GM18520 (cell line): Measurements from ENCODE around the gene UMPS.

ENCODE experiments used
- ATAC-seq: cut with Tn5 transposase; IDR thresholded peaks from one replicate; pipeline ENCODE4 v1.9.1; 2021; ENCODE audit not compliant: unreplicated experiment

Gene UMPS

GRCh38 chr3:124762661-124763011 is 32.4 kb downstream of the UMPS start:
- ATAC-seq, result no peak

DNA sequence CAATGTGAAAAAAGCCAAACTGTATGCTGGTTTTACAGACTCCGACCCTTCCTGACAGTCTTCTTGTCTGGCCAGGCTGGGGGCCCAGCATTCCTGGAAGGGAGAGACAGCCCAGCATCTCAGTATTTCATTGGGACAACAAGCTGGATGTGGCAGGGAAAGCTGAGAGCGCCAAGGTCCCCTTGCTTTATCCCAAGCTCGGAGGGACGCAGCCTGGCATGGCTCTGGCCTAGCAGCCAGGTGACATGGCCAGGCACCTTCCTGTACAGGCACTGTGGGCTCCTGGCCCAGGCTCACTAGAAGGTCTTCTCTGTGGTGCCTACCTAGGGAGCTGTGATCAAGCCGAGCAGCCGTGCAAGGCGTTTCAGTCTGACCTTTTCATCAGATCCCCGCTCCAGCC is 33.0 kb downstream of the UMPS start:
- ATAC-seq, result no peak

- no peak for ATAC-seq
These were observed 33.5 kb downstream of the UMPS start for GRCh38 chr3:124763644-124764358.

DNA sequence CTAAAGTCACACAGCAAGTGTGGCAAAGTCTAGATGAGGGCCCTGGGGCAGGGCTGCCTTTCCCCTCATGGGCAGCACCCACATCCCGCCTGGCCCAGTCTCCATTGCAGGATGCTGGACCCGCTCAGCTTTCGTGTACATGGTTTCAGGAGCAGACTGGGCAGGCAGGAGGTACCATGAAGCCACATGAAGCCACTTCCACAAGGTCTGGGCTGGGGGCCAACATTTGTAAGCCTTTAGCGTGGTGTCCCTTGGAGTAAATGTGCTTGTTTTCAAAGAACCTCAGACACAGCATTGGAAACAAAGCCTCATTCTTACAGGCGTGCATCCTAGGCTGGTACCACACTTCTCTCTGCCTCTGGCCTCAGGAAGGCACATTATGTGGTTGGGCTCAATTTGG is 34.5 kb downstream of the UMPS start:
- ATAC-seq, result no peak

DNA sequence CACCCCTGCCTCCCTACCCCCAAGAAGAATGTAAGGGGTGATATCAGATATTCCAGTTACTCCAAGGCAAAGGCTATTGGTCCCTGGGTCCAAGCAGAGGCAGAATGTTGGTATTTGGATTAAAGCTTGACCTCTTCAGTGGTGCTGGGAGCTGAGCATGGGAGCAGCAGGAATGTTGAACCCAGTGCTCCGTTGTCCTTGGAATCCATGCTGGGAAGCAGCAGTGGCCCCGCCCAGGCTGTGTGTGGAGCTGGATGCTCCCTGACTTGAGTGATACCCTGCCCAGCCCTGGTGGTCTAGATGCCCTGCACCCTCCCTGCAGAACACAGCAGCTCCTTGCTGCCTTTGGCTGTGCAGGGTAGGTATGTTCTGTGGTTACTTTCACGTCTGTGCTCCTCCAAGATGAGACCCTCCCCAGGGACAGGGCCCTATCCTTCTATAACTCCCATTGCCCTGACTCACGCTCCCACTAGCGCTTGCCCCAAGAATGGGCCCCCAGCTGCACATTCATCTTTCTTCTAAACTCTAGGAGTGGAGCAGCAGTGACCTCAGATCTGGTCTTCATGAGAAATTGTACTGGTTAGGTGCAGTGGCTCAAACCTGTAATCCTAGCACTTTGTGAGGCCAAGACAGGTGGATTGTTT is 35.1 kb downstream of the UMPS start:
- ATAC-seq, result no peak

GRCh38 chr3:124766113-124767095 is 36.2 kb downstream of the UMPS start:
- ATAC-seq, result no peak

DNA sequence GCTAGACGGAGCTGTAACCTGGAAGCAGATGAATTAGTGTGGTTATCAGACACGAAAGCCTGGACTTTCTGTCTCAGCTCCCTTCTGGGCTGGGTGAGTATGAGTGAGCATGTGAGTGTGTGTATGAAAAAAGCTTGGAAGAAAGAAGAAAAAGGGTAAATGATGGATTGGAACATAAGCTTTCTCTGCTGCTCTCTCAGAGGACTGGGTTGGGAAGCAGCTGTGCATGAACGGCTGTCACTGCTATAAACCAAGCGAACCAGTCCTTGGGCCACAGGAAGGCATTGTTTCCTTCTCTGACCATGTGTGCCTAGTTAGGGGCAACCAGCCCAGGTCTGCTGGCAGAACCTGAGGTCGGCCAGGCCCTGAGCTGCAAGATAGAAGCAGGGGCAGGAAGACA is 37.0 kb downstream of the UMPS start:
- no peak for ATAC-seq

GRCh38 chr3:124767691-124768090 is 37.4 kb downstream of the UMPS start:
- no peak for ATAC-seq

GRCh38 chr3:124768812-124769211 is 38.6 kb downstream of the UMPS start:
- ATAC-seq, result no peak

DNA sequence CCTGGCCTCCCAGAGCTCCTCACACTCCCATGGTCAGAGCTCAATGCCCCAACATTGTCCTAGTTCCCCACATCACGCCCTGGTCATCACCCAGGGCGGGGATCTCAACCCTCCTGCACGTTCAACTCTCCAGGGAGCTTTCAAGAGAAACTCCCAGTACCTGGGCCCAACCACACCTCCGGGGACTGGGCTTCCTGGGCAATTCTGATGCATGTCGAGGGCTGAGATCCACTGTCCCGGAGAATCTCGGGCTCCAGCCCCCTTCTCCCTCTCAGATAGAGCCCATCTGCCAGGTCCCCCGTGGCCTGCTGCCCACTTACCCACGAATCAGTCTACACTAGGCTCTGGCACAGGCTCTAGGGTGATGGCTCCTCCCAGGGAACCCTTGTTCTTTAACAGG is 39.2 kb downstream of the UMPS start:
- ATAC-seq, result no peak

- ATAC-seq, result no peak
These were observed 40.3 kb downstream of the UMPS start for GRCh38 chr3:124770336-124771082.

DNA sequence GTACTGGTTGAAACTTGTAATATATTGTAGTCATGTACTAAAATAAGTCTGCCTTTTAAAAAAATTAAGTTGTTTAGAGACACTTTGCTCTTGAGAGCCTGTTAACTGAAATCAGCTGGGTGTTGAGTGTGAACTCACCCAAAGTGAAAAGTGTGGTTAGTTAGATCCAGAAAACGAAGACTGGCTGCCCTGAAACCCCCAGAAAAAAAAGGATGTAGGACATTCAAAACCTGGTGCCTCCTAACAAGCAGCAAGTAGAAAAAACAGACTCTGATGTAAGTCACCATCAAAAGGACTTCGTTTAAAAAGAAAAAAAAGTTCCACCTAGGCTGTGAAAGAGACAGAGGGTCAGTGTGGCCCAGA is 40.8 kb downstream of the UMPS start:
- ATAC-seq, result no peak

DNA sequence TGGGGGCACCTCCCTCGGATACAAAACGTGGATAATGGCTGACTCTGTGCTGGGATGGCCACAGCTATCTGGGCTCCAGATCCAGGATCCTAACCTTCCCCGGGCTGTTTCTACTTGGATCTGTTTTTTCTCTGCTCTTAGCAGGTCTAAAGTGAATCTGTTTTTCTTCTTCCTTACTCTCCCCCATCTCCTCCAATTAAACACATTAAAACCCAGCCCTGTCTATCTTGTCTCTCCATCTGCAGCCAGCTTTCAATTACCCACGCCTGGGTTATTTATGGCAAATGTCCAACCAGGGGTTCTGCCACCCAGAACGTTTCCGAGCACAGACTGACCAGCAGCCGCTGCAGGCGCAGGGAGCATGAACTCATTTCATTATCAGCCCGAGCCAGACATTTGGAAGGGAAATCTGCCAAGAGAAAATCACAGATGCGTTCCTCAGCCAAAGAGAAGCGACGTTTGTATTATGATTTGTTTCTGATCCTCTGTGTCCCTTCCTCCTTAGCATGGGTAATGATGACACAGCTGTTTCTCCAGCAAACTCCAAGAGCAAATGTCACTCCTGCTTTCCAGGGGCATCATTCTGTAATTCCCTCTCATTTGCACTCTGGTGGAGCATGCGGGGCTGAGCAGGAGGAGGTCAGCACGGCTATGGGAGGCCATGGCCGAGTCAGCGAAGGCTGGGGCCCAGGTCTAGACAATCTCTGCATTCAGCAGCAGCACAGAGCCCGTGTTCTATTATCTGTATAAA is 42.0 kb downstream of the UMPS start:
- ATAC-seq, result no peak

GRCh38 chr3:124773351-124774326 is 43.4 kb downstream of the UMPS start:
- no peak for ATAC-seq

GRCh38 chr3:124774327-124774718 is 44.1 kb downstream of the UMPS start:
- ATAC-seq, result no peak

DNA sequence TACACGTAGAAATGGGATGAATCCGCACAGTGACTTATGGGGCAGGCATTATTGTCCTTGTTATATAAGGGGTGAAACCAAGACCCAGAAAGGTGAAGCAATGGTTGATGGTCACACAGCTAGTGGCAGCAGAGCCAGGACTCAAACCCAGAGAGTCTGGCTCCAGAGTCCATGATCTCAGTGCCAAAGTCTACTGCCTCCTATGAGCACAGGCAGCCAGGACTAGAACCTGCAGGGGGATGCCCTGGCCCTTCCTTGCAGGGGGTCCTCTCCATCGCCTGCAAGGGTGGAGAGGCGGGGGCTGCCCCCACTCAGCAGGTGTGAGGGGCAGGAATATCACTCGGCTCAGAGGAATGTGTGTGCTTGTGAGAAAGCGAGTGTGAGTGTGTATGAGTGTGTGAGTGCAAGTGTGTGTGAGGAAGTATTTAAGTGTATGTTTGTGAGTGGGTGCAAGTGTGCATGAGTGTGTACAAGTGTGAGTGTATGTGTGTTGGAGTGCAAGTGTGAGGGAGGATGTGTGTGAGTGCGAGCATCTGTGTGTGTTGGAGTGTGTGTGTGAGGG is 44.7 kb downstream of the UMPS start:
- ATAC-seq, result no peak

DNA sequence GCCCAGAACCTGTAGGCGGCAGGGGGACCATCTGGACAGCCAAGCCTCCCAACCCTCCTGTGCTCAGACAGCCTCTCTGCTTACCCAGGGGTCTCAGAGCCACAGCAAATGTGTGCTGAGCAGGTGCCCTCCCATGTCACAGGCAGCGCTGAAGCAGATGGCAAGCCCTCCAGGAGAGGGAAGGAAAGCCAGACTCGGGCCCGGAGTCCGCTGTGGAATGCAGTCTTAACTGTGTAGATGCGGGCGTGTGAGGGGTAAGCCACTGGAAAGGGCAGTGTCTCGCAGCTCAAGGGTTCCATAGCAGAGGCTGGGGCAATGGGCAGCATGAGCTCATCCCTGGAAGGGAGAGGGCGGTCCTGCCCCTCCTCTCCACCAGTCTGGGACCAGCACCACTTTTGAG is 45.6 kb downstream of the UMPS start:
- no peak for ATAC-seq

- no peak for ATAC-seq
These were observed 46.6 kb downstream of the UMPS start for GRCh38 chr3:124776856-124777255.
